ENCODE measurements around the gene CD99. TPM values are rescaled to one million over a fixed set of nuclear protein-coding genes. Genes with fewer than 3 reads are reported as not detected.

CD99 gene
- total and polyA plus RNA-seq, 9 of the 15 experiments (the other 6 are each of a cell fraction or from before 2014, with no cell fraction given): 5.0 to 55.3 (median 34.5) TPM

- H3K4me3 ChIP-seq: no peak overlapping the region
- intact Hi-C loops (cut with micrococcal nuclease): no loop called here
- H3K4me2 ChIP-seq (ENCODE audit: insufficient read depth, low read length): no peak overlapping the region
- in situ Hi-C loops (cut with MboI): no loop called here
- TF ChIP-seq EGR1 (conservative IDR thresholded peaks at IDR 0.05): peak; percentile 25; the same call in 1 of the 2 replicates
- no peak for TF ChIP-seq EHMT2 (IDR thresholded peaks at IDR 0.05)
- no peaks in the 10 kb centered on the region for H3K27me3 ChIP-seq (ENCODE audit: control insufficient read depth in 2 of 2, insufficient read depth in 2 of 2, low read length in 2 of 2)
- H3K4me1 ChIP-seq (replicated peaks in 1 of 2; ENCODE audit: control insufficient read depth in 2 of 2, insufficient read depth in 2 of 2, low read length in 2 of 2): no peaks in the 10 kb centered on the region; a peak in 1 of 5 replicates
- no peaks in the 10 kb centered on the region for H3K36me3 ChIP-seq (ENCODE audit: control insufficient read depth, insufficient read depth, low read length)
- FAIRE-seq (no peak), ATAC-seq (no peak), DNase-seq (ENCODE audit: extremely low read depth in 1 of 4, low spot score in 3 of 4) (no peak)
- H2AFZ ChIP-seq (ENCODE audit: low read depth, low read length): no peak overlapping the region
- POLR2A ChIA-PET: no interaction called here
- H4K20me1 ChIP-seq (replicated peaks; ENCODE audit: control insufficient read depth, insufficient read depth, low read length): no peaks in the 10 kb centered on the region
- no peaks in the 10 kb centered on the region for H3K79me2 ChIP-seq (ENCODE audit: control insufficient read depth, insufficient read depth, low read length)
- 37% methylated on average over 9 of the region's 10 CpGs for WGBS (ENCODE audit: insufficient coverage, low coverage, missing lambda C conversion rate)
- CTCF ChIA-PET (ENCODE audit: low intra/inter-chr PET ratio): no interaction called here
- no peak overlapping the region for H3K9ac ChIP-seq (ENCODE audit: insufficient read depth in 1 of 2, low read depth in 2 of 2, low read length in 2 of 2)
- H3K27ac ChIP-seq (ENCODE audit: extremely low read depth, low read depth, low read length): no peak overlapping the region
- no peaks in the 10 kb centered on the region for H3K9me1 ChIP-seq (ENCODE audit: control insufficient read depth, insufficient read depth, low read length)
- no TSS peak for BruUV-seq (replicated peaks)
- no peaks in the 10 kb centered on the region for H3K9me3 ChIP-seq (replicated peaks; ENCODE audit: control insufficient read depth, insufficient read depth, low read depth, low read length)
These were observed 26.6 kb upstream of the CD99 start for GRCh38 chrX:2664502-2664901.

GRCh38 chrX:2665387-2666304 lies 25.4 kb upstream of the CD99 start:
- Histone ChIP-seq H3K4me1 (replicated peaks in 1 of 2; ENCODE audit: control insufficient read depth in 2 of 2, insufficient read depth in 2 of 2, low read length in 2 of 2) (no peaks in the 10 kb centered on the region; a peak in 1 of 5 replicates), H4K20me1 (replicated peaks; ENCODE audit: control insufficient read depth, insufficient read depth, low read length) (no peaks in the 10 kb centered on the region), H2AFZ (ENCODE audit: low read depth, low read length) (no peak overlapping the region), H3K27ac (ENCODE audit: extremely low read depth, low read depth, low read length) (no peak overlapping the region), H3K4me2 (ENCODE audit: insufficient read depth, low read length) (no peak overlapping the region), H3K9me1 (ENCODE audit: control insufficient read depth, insufficient read depth, low read length) (no peaks in the 10 kb centered on the region), H3K9me3 (replicated peaks; ENCODE audit: control insufficient read depth, insufficient read depth, low read depth, low read length) (no peaks in the 10 kb centered on the region), H3K4me3 (no peak overlapping the region), H3K79me2 (ENCODE audit: control insufficient read depth, insufficient read depth, low read length) (no peaks in the 10 kb centered on the region), H3K36me3 (ENCODE audit: control insufficient read depth, insufficient read depth, low read length) (no peaks in the 10 kb centered on the region), H3K27me3 (ENCODE audit: control insufficient read depth in 2 of 2, insufficient read depth in 2 of 2, low read length in 2 of 2) (no peaks in the 10 kb centered on the region), H3K9ac (ENCODE audit: insufficient read depth in 1 of 2, low read depth in 2 of 2, low read length in 2 of 2) (no peak overlapping the region)
- intact Hi-C loops (cut with micrococcal nuclease): no loop called here
- ChIA-PET CTCF (ENCODE audit: low intra/inter-chr PET ratio) (no interaction called here), POLR2A (no interaction called here)
- no TSS peak for BruUV-seq (replicated peaks)
- no peak for DNase-seq (ENCODE audit: extremely low read depth in 1 of 4, low spot score in 3 of 4)
- no peak for ATAC-seq
- 5% methylated on average over 7 of the region's 7 CpGs for WGBS (ENCODE audit: insufficient coverage, low coverage, missing lambda C conversion rate)
- FAIRE-seq: no peak
- in situ Hi-C loops (cut with MboI): no loop called here
- TF ChIP-seq ZNF239 (CRISPR knock-in tag; IDR thresholded peaks at IDR 0.05) (peak; percentile 27; the same call in 1 of the 2 replicates), SIX5 (IDR thresholded peaks at IDR 0.05; ENCODE audit: borderline replicate concordance in 1 of 2, insufficient read depth in 1 of 2, low read depth in 1 of 2, low read length in 2 of 2) (no peak), GATAD2A (IDR thresholded peaks at IDR 0.05) (no peak), SLC30A9 (CRISPR knock-in tag; IDR thresholded peaks at IDR 0.05) (no peak), TCFL5 (CRISPR knock-in tag; conservative IDR thresholded peaks at IDR 0.05) (no peak), ZBTB8A (IDR thresholded peaks at IDR 0.05; ENCODE audit: partially characterized antibody) (no peak), ZKSCAN8 (CRISPR knock-in tag; IDR thresholded peaks at IDR 0.05) (no peak), NR4A1 (CRISPR knock-in tag; IDR thresholded peaks at IDR 0.05) (no peak), NR4A1 (tag; IDR thresholded peaks at IDR 0.05) (peak; percentile 69; the same call in 1 of the 2 replicates), HMBOX1 (IDR thresholded peaks at IDR 0.05) (0 out of 2 replicates have a peak, but pooled peaks have one; percentile 29), THAP7 (CRISPR knock-in tag; IDR thresholded peaks at IDR 0.05) (no peak), CGGBP1 (CRISPR knock-in tag; IDR thresholded peaks at IDR 0.05) (no peak)
